Activated naive CD8-positive, alpha-beta T cell (primary cell): ENCODE measurements around the gene CBS.
"Not testable (repeated sequence)": the region's sequence is repeated elsewhere in the genome, so short reads cannot be mapped to it uniquely, and the experiment has no call there.

ENCODE experiments used
- H3K27ac Mint-ChIP-seq: one replicate; pipeline ENCODE4 v1.8.0; 2021; ENCODE audit warnings: mixed read lengths
- H3K27me3 Mint-ChIP-seq: one replicate; pipeline ENCODE4 v1.8.0; 2021; ENCODE audit warnings: mixed read lengths
- H3K36me3 Mint-ChIP-seq: one replicate; pipeline ENCODE4 v1.8.0; 2021; ENCODE audit warnings: mixed read lengths
- H3K4me1 Mint-ChIP-seq: one replicate; pipeline ENCODE4 v1.8.0; 2021; ENCODE audit warnings: low read depth, mixed read lengths
- H3K4me3 Mint-ChIP-seq: one replicate; pipeline ENCODE4 v1.8.0; 2021; ENCODE audit warnings: mild to moderate bottlenecking, mixed read lengths
- H3K9me3 Mint-ChIP-seq: one replicate; pipeline ENCODE4 v1.8.0; 2021; ENCODE audit warnings: low read depth, mixed read lengths

CBS gene

GRCh38 chr21:43075170-43076022, at the start of gene CBS:
Gene CBS (minus strand): TSS chr21:43075835. CDS start chr21:43072193, 3,642 bp downstream.
- H3K36me3 Mint-ChIP-seq, H3K27me3 Mint-ChIP-seq, H3K4me1 Mint-ChIP-seq, H3K9me3 Mint-ChIP-seq, H3K27ac Mint-ChIP-seq, H3K4me3 Mint-ChIP-seq: not testable (repeated sequence)

GRCh38 chr21:43115956-43116355, 40.3 kb upstream of the CBS start:
- not testable (repeated sequence) for H3K27ac Mint-ChIP-seq, H3K4me1 Mint-ChIP-seq, H3K36me3 Mint-ChIP-seq, H3K4me3 Mint-ChIP-seq, H3K27me3 Mint-ChIP-seq, H3K9me3 Mint-ChIP-seq

- not testable (repeated sequence) for H3K27ac Mint-ChIP-seq, H3K4me3 Mint-ChIP-seq, H3K9me3 Mint-ChIP-seq, H3K36me3 Mint-ChIP-seq, H3K27me3 Mint-ChIP-seq, H3K4me1 Mint-ChIP-seq
Observed at GRCh38 chr21:43114483-43114882, 38.8 kb upstream of the CBS start.

GRCh38 chr21:43109006-43109405, 33.4 kb upstream of the CBS start:
- not testable (repeated sequence) for H3K27me3 Mint-ChIP-seq, H3K4me3 Mint-ChIP-seq, H3K9me3 Mint-ChIP-seq, H3K4me1 Mint-ChIP-seq, H3K36me3 Mint-ChIP-seq, H3K27ac Mint-ChIP-seq

GRCh38 chr21:43108177-43108576, 32.5 kb upstream of the CBS start:
- not testable (repeated sequence) for H3K36me3 Mint-ChIP-seq, H3K9me3 Mint-ChIP-seq, H3K27me3 Mint-ChIP-seq, H3K27ac Mint-ChIP-seq, H3K4me1 Mint-ChIP-seq, H3K4me3 Mint-ChIP-seq

GRCh38 chr21:43107794-43108137, 32.1 kb upstream of the CBS start:
- not testable (repeated sequence) for H3K9me3 Mint-ChIP-seq, H3K4me3 Mint-ChIP-seq, H3K36me3 Mint-ChIP-seq, H3K27me3 Mint-ChIP-seq, H3K27ac Mint-ChIP-seq, H3K4me1 Mint-ChIP-seq

- not testable (repeated sequence) for H3K4me1 Mint-ChIP-seq, H3K27me3 Mint-ChIP-seq, H3K27ac Mint-ChIP-seq, H3K9me3 Mint-ChIP-seq, H3K36me3 Mint-ChIP-seq
- peak within 1 kb of the TSS; percentile 30 for H3K4me3 Mint-ChIP-seq
Observed at GRCh38 chr21:43106965-43107793, 31.5 kb upstream of the CBS start, which contains the start of gene U2AF1. Gene U2AF1 (minus strand): TSS chr21:43107570. CDS start chr21:43107494, 76 bp downstream.

GRCh38 chr21:43104642-43105041, 29.0 kb upstream of the CBS start:
- not testable (repeated sequence) for H3K4me3 Mint-ChIP-seq, H3K36me3 Mint-ChIP-seq, H3K4me1 Mint-ChIP-seq, H3K27ac Mint-ChIP-seq, H3K9me3 Mint-ChIP-seq, H3K27me3 Mint-ChIP-seq

- H3K27ac Mint-ChIP-seq, H3K36me3 Mint-ChIP-seq, H3K4me1 Mint-ChIP-seq, H3K27me3 Mint-ChIP-seq, H3K4me3 Mint-ChIP-seq, H3K9me3 Mint-ChIP-seq: not testable (repeated sequence)
Observed at GRCh38 chr21:43102281-43102680, 26.6 kb upstream of the CBS start.

GRCh38 chr21:43101676-43102075, 26.0 kb upstream of the CBS start:
- H3K27me3 Mint-ChIP-seq, H3K36me3 Mint-ChIP-seq, H3K4me1 Mint-ChIP-seq, H3K9me3 Mint-ChIP-seq, H3K27ac Mint-ChIP-seq, H3K4me3 Mint-ChIP-seq: not testable (repeated sequence)

- not testable (repeated sequence) for H3K27me3 Mint-ChIP-seq, H3K27ac Mint-ChIP-seq, H3K9me3 Mint-ChIP-seq, H3K36me3 Mint-ChIP-seq, H3K4me3 Mint-ChIP-seq, H3K4me1 Mint-ChIP-seq
Observed at GRCh38 chr21:43101000-43101399, 25.4 kb upstream of the CBS start.

GRCh38 chr21:43091979-43092614, 16.5 kb upstream of the CBS start:
- not testable (repeated sequence) for H3K36me3 Mint-ChIP-seq, H3K9me3 Mint-ChIP-seq, H3K27ac Mint-ChIP-seq, H3K27me3 Mint-ChIP-seq, H3K4me1 Mint-ChIP-seq, H3K4me3 Mint-ChIP-seq

- not testable (repeated sequence) for H3K36me3 Mint-ChIP-seq, H3K27me3 Mint-ChIP-seq, H3K27ac Mint-ChIP-seq, H3K4me3 Mint-ChIP-seq, H3K4me1 Mint-ChIP-seq, H3K9me3 Mint-ChIP-seq
Observed at GRCh38 chr21:43090947-43091346, 15.3 kb upstream of the CBS start.

- H3K36me3 Mint-ChIP-seq, H3K27me3 Mint-ChIP-seq, H3K4me1 Mint-ChIP-seq, H3K9me3 Mint-ChIP-seq, H3K4me3 Mint-ChIP-seq, H3K27ac Mint-ChIP-seq: not testable (repeated sequence)
Observed at GRCh38 chr21:43089463-43089862, 13.8 kb upstream of the CBS start.

- not testable (repeated sequence) for H3K27me3 Mint-ChIP-seq, H3K27ac Mint-ChIP-seq, H3K36me3 Mint-ChIP-seq, H3K9me3 Mint-ChIP-seq, H3K4me3 Mint-ChIP-seq, H3K4me1 Mint-ChIP-seq
Observed at GRCh38 chr21:43082587-43083300, 7.1 kb upstream of the CBS start.
